ENCODE data around the gene CYP46A1. TPM values are rescaled to one million over a fixed set of nuclear protein-coding genes. Genes with fewer than 3 reads are reported as not detected.

Gene CYP46A1
- total and polyA plus RNA-seq, 7 donors: 0.09 to 1.5 (median 0.50) TPM

- intact Hi-C loops (cut with DNase I): loop anchor here in 1 of 2 donors (5.0 kb wide), 1 partner anchor 36 kb away; the partner anchor contains the start of gene EML1
- Histone ChIP-seq H3K4me1 (peaks cover 37% of the 10 kb centered on the region), H3K27me3 (ENCODE audit: insufficient read depth in 3 of 3, low read length in 2 of 3) (no peaks in the 10 kb centered on the region), H3K4me3 (no peak overlapping the region), H3K9me3 (no peaks in the 10 kb centered on the region), H3K27ac (no peak overlapping the region), H3K36me3 (ENCODE audit: insufficient read depth in 1 of 2, low read depth in 1 of 2) (no peaks in the 10 kb centered on the region)
- WGBS, 3 donors: 43 to 52% (median 45%) methylated on average over 21 of the region's 21 CpGs
- DNase-seq (peak; percentile 93), ATAC-seq (peak; percentile 91 to 96 (median 94))
- no peak for TF ChIP-seq CTCF (IDR thresholded peaks at IDR 0.05)
Observed at GRCh38 chr14:99755629-99756603, 71.8 kb downstream of the CYP46A1 start.

GRCh38 chr14:99756796-99757195, 72.7 kb downstream of the CYP46A1 start:
- intact Hi-C loops (cut with DNase I): loop anchor here in 1 of 2 donors (5.0 kb wide), 1 partner anchor 36 kb away; the partner anchor contains the start of gene EML1
- no peaks in the 10 kb centered on the region for H3K27me3 ChIP-seq (ENCODE audit: insufficient read depth in 3 of 3, low read length in 2 of 3)
- TF ChIP-seq CTCF (IDR thresholded peaks at IDR 0.05): no peak
- H3K36me3 ChIP-seq (ENCODE audit: insufficient read depth in 1 of 2, low read depth in 1 of 2): no peaks in the 10 kb centered on the region
- no peak for ATAC-seq
- 93 to 95% (median 94%) methylated on average over 21 of the region's 21 CpGs for WGBS, 3 donors
- H3K27ac ChIP-seq: no peak overlapping the region
- no peaks in the 10 kb centered on the region for H3K9me3 ChIP-seq
- DNase-seq: no peak
- peaks cover 37% of the 10 kb centered on the region for H3K4me1 ChIP-seq
- no peak overlapping the region for H3K4me3 ChIP-seq

GRCh38 chr14:99757331-99758070, 73.4 kb downstream of the CYP46A1 start:
- Histone ChIP-seq H3K27me3 (ENCODE audit: insufficient read depth in 3 of 3, low read length in 2 of 3) (no peaks in the 10 kb centered on the region), H3K9me3 (no peaks in the 10 kb centered on the region), H3K36me3 (ENCODE audit: insufficient read depth in 1 of 2, low read depth in 1 of 2) (no peaks in the 10 kb centered on the region), H3K4me1 (peaks cover 34% of the 10 kb centered on the region), H3K27ac (no peak overlapping the region), H3K4me3 (no peak overlapping the region)
- intact Hi-C loops (cut with DNase I): loop anchor here in 1 of 2 donors (5.0 kb wide), 1 partner anchor 35 kb away; the partner anchor contains the start of gene EML1
- ATAC-seq: no peak
- TF ChIP-seq CTCF (IDR thresholded peaks at IDR 0.05): no peak
- no peak for DNase-seq
- 79 to 87% (median 81%) methylated on average over 12 of the region's 12 CpGs for WGBS, 3 donors

GRCh38 chr14:99758121-99758821, 74.2 kb downstream of the CYP46A1 start:
- DNase-seq (no peak), ATAC-seq (no peak)
- Histone ChIP-seq H3K36me3 (ENCODE audit: insufficient read depth in 1 of 2, low read depth in 1 of 2) (no peaks in the 10 kb centered on the region), H3K4me1 (peaks cover 30% of the 10 kb centered on the region), H3K4me3 (no peak overlapping the region), H3K27ac (no peak overlapping the region), H3K27me3 (ENCODE audit: insufficient read depth in 3 of 3, low read length in 2 of 3) (no peaks in the 10 kb centered on the region), H3K9me3 (no peaks in the 10 kb centered on the region)
- intact Hi-C loops (cut with DNase I): loop anchor here in 1 of 2 donors (5.0 kb wide), 1 partner anchor 34 kb away; the partner anchor contains the start of gene EML1
- TF ChIP-seq CTCF (IDR thresholded peaks at IDR 0.05): no peak
- WGBS, 3 donors: 83 to 85% (median 84%) methylated on average over 11 of the region's 11 CpGs

Measured in psoas muscle (tissue), 8 donors.